ENCODE measurements around the gene NEDD4L.
A peak's percentile ranks its signal among the peaks of the same experiment; 100 is the strongest.

Gene NEDD4L

DNA sequence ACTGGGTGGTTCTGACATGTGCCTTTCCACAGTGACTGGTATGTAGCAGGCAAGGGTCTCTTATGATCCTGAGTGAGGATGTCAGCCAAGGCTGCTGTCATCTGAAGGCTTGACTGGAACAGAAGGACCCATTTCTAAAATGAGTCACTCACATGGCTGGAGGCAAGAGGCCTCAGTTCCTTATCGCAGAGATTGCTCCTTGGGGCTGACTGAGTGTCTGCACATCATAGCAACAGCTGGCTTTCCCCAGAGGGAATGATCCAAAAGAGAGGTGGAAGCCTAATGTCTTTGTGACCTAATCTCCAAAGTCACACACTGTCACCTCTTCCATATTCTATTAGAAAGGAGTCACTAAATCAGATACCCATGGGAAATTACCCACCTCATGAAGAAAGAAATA, 114.0 kb downstream of the NEDD4L start:
- no peaks in the 10 kb centered on the region for H3K36me3 ChIP-seq (ENCODE audit: control insufficient read depth in 2 of 2, insufficient read depth in 1 of 2, low read length in 2 of 2)
- TF ChIP-seq KLF10 (tag by site-specific recombination; IDR thresholded peaks at IDR 0.05) (no peak), SETDB1 (IDR thresholded peaks at IDR 0.05; ENCODE audit: insufficient read length, low read length) (peak; percentile 75), ZNF335 (tag by site-specific recombination; conservative IDR thresholded peaks at IDR 0.05) (peak; percentile 30; the same call in 1 of the 2 replicates), ZNF530 (tag by site-specific recombination; IDR thresholded peaks at IDR 0.05; ENCODE audit: low read depth) (no peak), ZEB2 (tag by site-specific recombination; IDR thresholded peaks at IDR 0.05) (no peak), ZNF792 (tag by site-specific recombination; IDR thresholded peaks at IDR 0.05) (no peak), ZNF211 (tag by site-specific recombination; IDR thresholded peaks at IDR 0.05; ENCODE audit: low read depth) (no peak)
- TF ChIP-seq, protein P1, sequence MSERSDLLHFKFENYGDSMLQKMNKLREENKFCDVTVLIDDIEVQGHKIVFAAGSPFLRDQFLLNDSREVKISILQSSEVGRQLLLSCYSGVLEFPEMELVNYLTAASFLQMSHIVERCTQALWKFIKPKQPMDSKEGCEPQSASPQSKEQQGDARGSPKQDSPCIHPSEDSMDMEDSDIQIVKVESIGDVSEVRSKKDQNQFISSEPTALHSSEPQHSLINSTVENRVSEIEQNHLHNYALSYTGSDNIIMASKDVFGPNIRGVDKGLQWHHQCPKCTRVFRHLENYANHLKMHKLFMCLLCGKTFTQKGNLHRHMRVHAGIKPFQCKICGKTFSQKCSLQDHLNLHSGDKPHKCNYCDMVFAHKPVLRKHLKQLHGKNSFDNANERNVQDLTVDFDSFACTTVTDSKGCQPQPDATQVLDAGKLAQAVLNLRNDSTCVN (tag by site-specific recombination; optimal IDR thresholded peaks at IDR 0.05): no peak
- TF ChIP-seq, protein P2, sequence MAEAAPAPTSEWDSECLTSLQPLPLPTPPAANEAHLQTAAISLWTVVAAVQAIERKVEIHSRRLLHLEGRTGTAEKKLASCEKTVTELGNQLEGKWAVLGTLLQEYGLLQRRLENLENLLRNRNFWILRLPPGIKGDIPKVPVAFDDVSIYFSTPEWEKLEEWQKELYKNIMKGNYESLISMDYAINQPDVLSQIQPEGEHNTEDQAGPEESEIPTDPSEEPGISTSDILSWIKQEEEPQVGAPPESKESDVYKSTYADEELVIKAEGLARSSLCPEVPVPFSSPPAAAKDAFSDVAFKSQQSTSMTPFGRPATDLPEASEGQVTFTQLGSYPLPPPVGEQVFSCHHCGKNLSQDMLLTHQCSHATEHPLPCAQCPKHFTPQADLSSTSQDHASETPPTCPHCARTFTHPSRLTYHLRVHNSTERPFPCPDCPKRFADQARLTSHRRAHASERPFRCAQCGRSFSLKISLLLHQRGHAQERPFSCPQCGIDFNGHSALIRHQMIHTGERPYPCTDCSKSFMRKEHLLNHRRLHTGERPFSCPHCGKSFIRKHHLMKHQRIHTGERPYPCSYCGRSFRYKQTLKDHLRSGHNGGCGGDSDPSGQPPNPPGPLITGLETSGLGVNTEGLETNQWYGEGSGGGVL (tag by site-specific recombination; IDR thresholded peaks at IDR 0.05): 0 out of 2 replicates have a peak, but pooled peaks have one; percentile 14
- TF ChIP-seq, protein P3, sequence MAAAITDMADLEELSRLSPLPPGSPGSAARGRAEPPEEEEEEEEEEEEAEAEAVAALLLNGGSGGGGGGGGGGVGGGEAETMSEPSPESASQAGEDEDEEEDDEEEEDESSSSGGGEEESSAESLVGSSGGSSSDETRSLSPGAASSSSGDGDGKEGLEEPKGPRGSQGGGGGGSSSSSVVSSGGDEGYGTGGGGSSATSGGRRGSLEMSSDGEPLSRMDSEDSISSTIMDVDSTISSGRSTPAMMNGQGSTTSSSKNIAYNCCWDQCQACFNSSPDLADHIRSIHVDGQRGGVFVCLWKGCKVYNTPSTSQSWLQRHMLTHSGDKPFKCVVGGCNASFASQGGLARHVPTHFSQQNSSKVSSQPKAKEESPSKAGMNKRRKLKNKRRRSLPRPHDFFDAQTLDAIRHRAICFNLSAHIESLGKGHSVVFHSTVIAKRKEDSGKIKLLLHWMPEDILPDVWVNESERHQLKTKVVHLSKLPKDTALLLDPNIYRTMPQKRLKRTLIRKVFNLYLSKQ (tag by site-specific recombination; IDR thresholded peaks at IDR 0.05; ENCODE audit: borderline replicate concordance): no peak
- TF ChIP-seq, protein P4, sequence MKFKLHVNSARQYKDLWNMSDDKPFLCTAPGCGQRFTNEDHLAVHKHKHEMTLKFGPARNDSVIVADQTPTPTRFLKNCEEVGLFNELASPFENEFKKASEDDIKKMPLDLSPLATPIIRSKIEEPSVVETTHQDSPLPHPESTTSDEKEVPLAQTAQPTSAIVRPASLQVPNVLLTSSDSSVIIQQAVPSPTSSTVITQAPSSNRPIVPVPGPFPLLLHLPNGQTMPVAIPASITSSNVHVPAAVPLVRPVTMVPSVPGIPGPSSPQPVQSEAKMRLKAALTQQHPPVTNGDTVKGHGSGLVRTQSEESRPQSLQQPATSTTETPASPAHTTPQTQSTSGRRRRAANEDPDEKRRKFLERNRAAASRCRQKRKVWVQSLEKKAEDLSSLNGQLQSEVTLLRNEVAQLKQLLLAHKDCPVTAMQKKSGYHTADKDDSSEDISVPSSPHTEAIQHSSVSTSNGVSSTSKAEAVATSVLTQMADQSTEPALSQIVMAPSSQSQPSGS (tag by site-specific recombination; IDR thresholded peaks at IDR 0.05; ENCODE audit: low read depth): no peak
- ChIA-PET POLR2A (no interaction called here), CTCF (no interaction called here)
- no peaks in the 10 kb centered on the region for H3K9me3 ChIP-seq (ENCODE audit: control insufficient read depth, insufficient read depth, low read depth, low read length)
- H3K27ac ChIP-seq (ENCODE audit: extremely low read depth, low read depth, low read length): no peak overlapping the region
- H3K4me3 ChIP-seq (ENCODE audit: low read depth, low read length): no peak overlapping the region
- H3K4me1 ChIP-seq (ENCODE audit: control insufficient read depth, insufficient read depth, low read length): peaks cover 18% of the 10 kb centered on the region

DNA sequence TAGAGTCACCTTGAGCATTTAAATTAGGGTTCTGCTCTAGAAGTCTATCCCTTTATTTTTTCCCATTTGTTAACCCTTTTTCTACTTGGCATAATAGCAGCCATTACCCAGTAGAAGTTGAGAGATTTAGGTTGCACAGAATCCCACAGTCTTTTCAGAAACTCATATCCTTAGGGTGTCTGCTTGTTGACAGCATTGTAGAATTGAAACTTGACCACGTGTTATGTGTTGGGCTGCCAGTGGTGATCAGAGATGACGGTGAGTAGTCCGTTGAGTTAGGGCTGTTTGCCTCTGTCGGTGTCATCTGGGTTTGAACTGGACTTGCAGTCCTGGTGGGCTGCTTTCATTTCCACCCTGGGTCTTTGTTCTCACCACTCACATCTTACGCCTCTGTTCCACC, 114.4 kb downstream of the NEDD4L start:
- no peak overlapping the region for H3K4me3 ChIP-seq (ENCODE audit: low read depth, low read length)
- H3K9me3 ChIP-seq (ENCODE audit: control insufficient read depth, insufficient read depth, low read depth, low read length): no peaks in the 10 kb centered on the region
- H3K4me1 ChIP-seq (ENCODE audit: control insufficient read depth, insufficient read depth, low read length): peaks cover 18% of the 10 kb centered on the region
- CTCF ChIA-PET: interaction anchor here (0.6 kb wide), 1 partner anchor 463 kb away, joined by 3 read pairs; no protein-coding TSS in a partner anchor
- no peak overlapping the region for H3K27ac ChIP-seq (ENCODE audit: extremely low read depth, low read depth, low read length)
- POLR2A ChIA-PET: no interaction called here
- H3K36me3 ChIP-seq (ENCODE audit: control insufficient read depth in 2 of 2, insufficient read depth in 1 of 2, low read length in 2 of 2): no peaks in the 10 kb centered on the region
- no peak for TF ChIP-seq ZNF2 (tag by site-specific recombination; IDR thresholded peaks at IDR 0.05)
- TF ChIP-seq TCF7L2 (IDR thresholded peaks at IDR 0.05; ENCODE audit: borderline replicate concordance, low read depth, low read length): no peak
- TF ChIP-seq ZNF426 (tag by site-specific recombination; IDR thresholded peaks at IDR 0.05): no peak
- TF ChIP-seq ZNF157 (tag by site-specific recombination; IDR thresholded peaks at IDR 0.05): no peak
- no peak for TF ChIP-seq ZNF664 (tag by site-specific recombination; IDR thresholded peaks at IDR 0.05)
- no peak for TF ChIP-seq ZNF394 (tag by site-specific recombination; IDR thresholded peaks at IDR 0.05; ENCODE audit: borderline replicate concordance)
- no peak for TF ChIP-seq ZNF837 (tag by site-specific recombination; IDR thresholded peaks at IDR 0.05)
- no peak for TF ChIP-seq ZNF221 (tag by site-specific recombination; IDR thresholded peaks at IDR 0.05; ENCODE audit: borderline replicate concordance)
- no peak for TF ChIP-seq ZNF623 (tag by site-specific recombination; IDR thresholded peaks at IDR 0.05)
- no peak for TF ChIP-seq ZNF660 (tag by site-specific recombination; IDR thresholded peaks at IDR 0.05)
- TF ChIP-seq, protein P5, sequence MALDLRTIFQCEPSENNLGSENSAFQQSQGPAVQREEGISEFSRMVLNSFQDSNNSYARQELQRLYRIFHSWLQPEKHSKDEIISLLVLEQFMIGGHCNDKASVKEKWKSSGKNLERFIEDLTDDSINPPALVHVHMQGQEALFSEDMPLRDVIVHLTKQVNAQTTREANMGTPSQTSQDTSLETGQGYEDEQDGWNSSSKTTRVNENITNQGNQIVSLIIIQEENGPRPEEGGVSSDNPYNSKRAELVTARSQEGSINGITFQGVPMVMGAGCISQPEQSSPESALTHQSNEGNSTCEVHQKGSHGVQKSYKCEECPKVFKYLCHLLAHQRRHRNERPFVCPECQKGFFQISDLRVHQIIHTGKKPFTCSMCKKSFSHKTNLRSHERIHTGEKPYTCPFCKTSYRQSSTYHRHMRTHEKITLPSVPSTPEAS (tag by site-specific recombination; IDR thresholded peaks at IDR 0.05): no peak
- TF ChIP-seq, protein P6, sequence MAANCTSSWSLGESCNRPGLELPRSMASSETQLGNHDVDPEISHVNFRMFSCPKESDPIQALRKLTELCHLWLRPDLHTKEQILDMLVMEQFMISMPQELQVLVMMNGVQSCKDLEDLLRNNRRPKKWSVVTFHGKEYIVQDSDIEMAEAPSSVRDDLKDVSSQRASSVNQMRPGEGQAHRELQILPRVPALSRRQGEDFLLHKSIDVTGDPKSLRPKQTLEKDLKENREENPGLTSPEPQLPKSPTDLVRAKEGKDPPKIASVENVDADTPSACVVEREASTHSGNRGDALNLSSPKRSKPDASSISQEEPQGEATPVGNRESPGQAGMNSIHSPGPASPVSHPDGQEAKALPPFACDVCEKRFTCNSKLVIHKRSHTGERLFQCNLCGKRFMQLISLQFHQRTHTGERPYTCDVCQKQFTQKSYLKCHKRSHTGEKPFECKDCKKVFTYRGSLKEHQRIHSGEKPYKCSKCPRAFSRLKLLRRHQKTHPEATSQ (tag by site-specific recombination; IDR thresholded peaks at IDR 0.05): no peak
- TF ChIP-seq SALL2 (tag by site-specific recombination; IDR thresholded peaks at IDR 0.05; ENCODE audit: borderline replicate concordance): no peak
- no peak for TF ChIP-seq SP7 (tag by site-specific recombination; IDR thresholded peaks at IDR 0.05)
